Fibroblast of lung (primary cell): ENCODE measurements around the gene ABCC11. TPM values are rescaled to one million over a fixed set of nuclear protein-coding genes. Genes with fewer than 3 reads are reported as not detected.

Experiments
- DNase-seq, 2 donors: peaks; one replicate each; pipeline versions ENCODE4 v3.0.0 to v3.0.0-alpha.2; 2010; ENCODE audit warnings: low read depth in 2 of 2
- H2AFZ ChIP-seq: 2 replicates; pipeline ENCODE4 v1.5.1; 2012; ENCODE audit warnings: low read length, control low read depth, inconsistent platforms
- H3K27ac ChIP-seq: 2 replicates; pipeline ENCODE4 v1.5.1; 2011; ENCODE audit warnings: low read length, control low read depth; ENCODE audit not compliant: insufficient read depth
- H3K27me3 ChIP-seq: 2 replicates; pipeline ENCODE4 v1.5.1; 2011; ENCODE audit warnings: mild to moderate bottlenecking, low read length; ENCODE audit not compliant: control insufficient read depth, insufficient read depth
- H3K36me3 ChIP-seq: 2 replicates; pipeline ENCODE4 v1.5.1; 2011; ENCODE audit warnings: low read length; ENCODE audit not compliant: control insufficient read depth, insufficient read depth
- H3K4me1 ChIP-seq: 2 replicates; pipeline ENCODE4 v1.5.1; 2011; ENCODE audit warnings: low read length; ENCODE audit not compliant: control insufficient read depth, insufficient read depth; ENCODE audit errors: extremely low read depth
- H3K4me2 ChIP-seq: 2 replicates; pipeline ENCODE4 v1.5.1; 2011; ENCODE audit warnings: low read length, control low read depth; ENCODE audit not compliant: insufficient read depth; ENCODE audit errors: extremely low read depth
- H3K4me3 ChIP-seq, 4 experiments: fragments of 200-600 bp in 1 of 4; sonication (generic) in 1 of 4; replicated peaks in 1 of 4; 2 replicates each; pipeline ENCODE4 v1.5.1; 2011 to 2016; ENCODE audit warnings: low read length in 4 of 4, low read depth in 3 of 4, mild to moderate bottlenecking in 3 of 4, control low read depth in 2 of 4, inconsistent platforms in 1 of 4, mixed read lengths in 1 of 4; ENCODE audit not compliant: insufficient read depth in 1 of 4; ENCODE audit errors: control extremely low read depth in 1 of 4
- H3K79me2 ChIP-seq: 2 replicates; pipeline ENCODE4 v1.5.1; 2012; ENCODE audit warnings: mild to moderate bottlenecking, low read length, inconsistent platforms; ENCODE audit not compliant: control insufficient read depth, insufficient read depth
- H3K9ac ChIP-seq: 2 replicates; pipeline ENCODE4 v1.5.1; 2011; ENCODE audit warnings: mild to moderate bottlenecking, low read length, control low read depth; ENCODE audit not compliant: insufficient read depth
- H3K9me3 ChIP-seq: 2 replicates; pipeline ENCODE4 v1.5.1; 2012; ENCODE audit warnings: low read depth, low read length; ENCODE audit not compliant: control insufficient read depth, insufficient read depth
- H4K20me1 ChIP-seq: 2 replicates; pipeline ENCODE4 v1.5.1; 2011; ENCODE audit warnings: low read length; ENCODE audit not compliant: control insufficient read depth, insufficient read depth; ENCODE audit errors: extremely low read depth
- EZH2 ChIP-seq: IDR thresholded peaks from 2 replicates; pipeline ENCODE4 v1.5.1; 2012; ENCODE audit warnings: low read length, control low read depth, mild to moderate bottlenecking; ENCODE audit errors: missing control alignments
- polyA plus RNA-seq, 2 donors: library from polyadenylated mRNA; depleted of rRNA in 1 of 2; stranded (reverse) in 1 of 2; unstranded in 1 of 2; fragments of >200 nt; gene quantifications; 2 replicates each; pipeline ENCODE4 v1.2.1, GENCODE V29; 2011 to 2012; ENCODE audit warnings: missing spikeins in 1 of 2
- total RNA-seq: library from RNA; depleted of rRNA; stranded (reverse); fragments of >200 nt; gene quantifications from 2 replicates; pipeline ENCODE4 v1.2.1, GENCODE V29; 2014
- TF ChIP-seq, protein P1 (sequence below), 2 donors: IDR thresholded peaks in 1 of 2; conservative IDR thresholded peaks in 1 of 2; 1 replicate in 1 of 2; 2 replicates in 1 of 2; pipeline ENCODE4 v1.5.1; 2011 to 2012; ENCODE audit warnings: low read length in 2 of 2, control low read depth in 1 of 2, inconsistent platforms in 1 of 2, low read depth in 1 of 2, mild to moderate bottlenecking in 1 of 2

The ABCC11 gene
- total and polyA plus RNA-seq, 2 donors (not counting 1 experiment from before 2014, with no cell fraction given): 0.17 to 0.20 TPM

DNA sequence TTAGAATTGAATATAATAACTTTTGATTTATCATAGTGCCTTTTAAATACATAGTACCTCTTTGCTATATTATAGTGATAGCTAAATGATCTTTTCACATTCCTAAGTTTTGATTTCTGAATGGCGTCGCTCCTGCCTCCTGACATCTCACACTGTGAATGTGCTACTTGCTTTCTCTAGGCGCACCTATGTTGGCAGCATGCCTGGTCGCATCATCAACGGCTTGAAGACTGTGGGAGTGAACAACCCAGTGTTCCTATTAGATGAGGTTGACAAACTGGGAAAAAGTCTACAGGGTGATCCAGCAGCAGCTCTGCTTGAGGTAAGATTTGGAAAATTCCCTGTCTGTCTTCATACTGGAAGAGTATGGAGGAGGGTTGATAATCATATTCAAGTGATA lies 29.8 kb upstream of the ABCC11 start:
- H3K9ac ChIP-seq: no peak overlapping the region
- H3K79me2 ChIP-seq: no peaks in the 10 kb centered on the region
- H3K4me3 ChIP-seq: no peak overlapping the region
- no peaks in the 10 kb centered on the region for H3K27me3 ChIP-seq
- H3K36me3 ChIP-seq: peaks cover 3% of the 10 kb centered on the region
- no peaks in the 10 kb centered on the region for H4K20me1 ChIP-seq
- no peak overlapping the region for H2AFZ ChIP-seq
- H3K4me1 ChIP-seq: no peaks in the 10 kb centered on the region
- H3K9me3 ChIP-seq: no peaks in the 10 kb centered on the region
- TF ChIP-seq, protein P1, sequence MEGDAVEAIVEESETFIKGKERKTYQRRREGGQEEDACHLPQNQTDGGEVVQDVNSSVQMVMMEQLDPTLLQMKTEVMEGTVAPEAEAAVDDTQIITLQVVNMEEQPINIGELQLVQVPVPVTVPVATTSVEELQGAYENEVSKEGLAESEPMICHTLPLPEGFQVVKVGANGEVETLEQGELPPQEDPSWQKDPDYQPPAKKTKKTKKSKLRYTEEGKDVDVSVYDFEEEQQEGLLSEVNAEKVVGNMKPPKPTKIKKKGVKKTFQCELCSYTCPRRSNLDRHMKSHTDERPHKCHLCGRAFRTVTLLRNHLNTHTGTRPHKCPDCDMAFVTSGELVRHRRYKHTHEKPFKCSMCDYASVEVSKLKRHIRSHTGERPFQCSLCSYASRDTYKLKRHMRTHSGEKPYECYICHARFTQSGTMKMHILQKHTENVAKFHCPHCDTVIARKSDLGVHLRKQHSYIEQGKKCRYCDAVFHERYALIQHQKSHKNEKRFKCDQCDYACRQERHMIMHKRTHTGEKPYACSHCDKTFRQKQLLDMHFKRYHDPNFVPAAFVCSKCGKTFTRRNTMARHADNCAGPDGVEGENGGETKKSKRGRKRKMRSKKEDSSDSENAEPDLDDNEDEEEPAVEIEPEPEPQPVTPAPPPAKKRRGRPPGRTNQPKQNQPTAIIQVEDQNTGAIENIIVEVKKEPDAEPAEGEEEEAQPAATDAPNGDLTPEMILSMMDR (conservative IDR thresholded peaks at IDR 0.05 in 1 of 2, IDR thresholded peaks at IDR 0.05 in 1 of 2; ENCODE audit: low read depth in 1 of 2, low read length in 2 of 2): no peak
- no peak for TF ChIP-seq EZH2
- no peak overlapping the region for H3K4me2 ChIP-seq
- DNase-seq: no peak
- H3K27ac ChIP-seq: no peak overlapping the region

DNA sequence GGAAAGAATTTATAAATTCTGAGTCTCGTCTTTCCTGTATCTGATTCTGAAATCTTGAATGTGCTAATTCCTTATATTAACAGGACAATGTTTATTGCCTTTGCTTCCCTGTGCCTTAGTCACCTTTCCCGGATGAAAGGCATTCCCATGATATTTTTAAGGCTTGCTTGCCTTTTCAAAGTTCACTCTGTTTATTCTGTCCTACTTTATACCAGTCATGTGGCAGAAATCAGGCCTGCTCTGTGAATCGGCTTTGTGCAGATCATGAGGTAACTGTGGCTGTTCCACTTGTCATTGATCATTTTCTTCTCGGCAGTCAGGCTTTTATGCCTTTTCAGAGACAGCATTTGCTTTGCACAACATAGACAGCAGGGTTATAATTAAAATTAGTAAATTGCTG lies 28.8 kb upstream of the ABCC11 start:
- TF ChIP-seq EZH2: no peak
- TF ChIP-seq, protein P1 (conservative IDR thresholded peaks at IDR 0.05 in 1 of 2, IDR thresholded peaks at IDR 0.05 in 1 of 2; ENCODE audit: low read depth in 1 of 2, low read length in 2 of 2): no peak
- DNase-seq: peak in 1 of 2 donors; percentile 76
- Histone ChIP-seq H2AFZ (no peak overlapping the region), H3K9me3 (no peaks in the 10 kb centered on the region), H3K4me2 (no peak overlapping the region), H3K9ac (no peak overlapping the region), H3K4me1 (no peaks in the 10 kb centered on the region), H3K79me2 (no peaks in the 10 kb centered on the region), H3K27me3 (no peaks in the 10 kb centered on the region), H4K20me1 (no peaks in the 10 kb centered on the region), H3K36me3 (peaks cover 3% of the 10 kb centered on the region), H3K27ac (no peak overlapping the region), H3K4me3 (no peak overlapping the region)

DNA sequence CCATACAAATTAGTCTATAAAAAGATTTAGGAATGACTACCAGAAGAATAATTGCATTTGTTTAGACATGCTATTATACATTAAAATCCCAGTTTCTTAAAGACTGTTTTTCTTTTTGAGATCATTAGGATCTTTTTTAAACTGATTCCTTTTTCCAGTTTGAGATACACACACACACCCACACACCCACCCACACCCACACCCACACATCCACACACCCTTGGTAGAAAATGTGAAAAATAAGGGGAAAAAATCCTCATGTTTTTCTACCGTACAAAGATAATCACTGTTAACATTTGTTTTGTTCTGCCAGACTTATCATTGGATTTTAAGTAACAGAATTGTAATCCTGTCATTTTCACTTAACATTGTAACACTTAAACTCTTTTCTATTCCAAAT lies 27.1 kb upstream of the ABCC11 start:
- H3K79me2 ChIP-seq: no peaks in the 10 kb centered on the region
- H2AFZ ChIP-seq: no peak overlapping the region
- H4K20me1 ChIP-seq: no peaks in the 10 kb centered on the region
- no peak overlapping the region for H3K4me3 ChIP-seq
- TF ChIP-seq EZH2: no peak
- TF ChIP-seq, protein P1 (conservative IDR thresholded peaks at IDR 0.05 in 1 of 2, IDR thresholded peaks at IDR 0.05 in 1 of 2; ENCODE audit: low read depth in 1 of 2, low read length in 2 of 2): no peak
- no peaks in the 10 kb centered on the region for H3K27me3 ChIP-seq
- H3K9ac ChIP-seq: no peak overlapping the region
- DNase-seq: no peak
- H3K4me2 ChIP-seq: no peak overlapping the region
- peaks cover 1% of the 10 kb centered on the region for H3K36me3 ChIP-seq
- H3K4me1 ChIP-seq: no peaks in the 10 kb centered on the region
- H3K9me3 ChIP-seq: no peaks in the 10 kb centered on the region
- no peak overlapping the region for H3K27ac ChIP-seq
